Suprapubic skin (tissue), 4 donors: Measurements from ENCODE around the gene GTF2IRD1. TPM values are rescaled to one million over a fixed set of nuclear protein-coding genes. Genes with fewer than 3 reads are reported as not detected.
"Not testable (repeated sequence)": the region's sequence is repeated elsewhere in the genome, so short reads cannot be mapped to it uniquely, and the experiment has no call there.

Experiments
- DNase-seq, 2 donors: peaks; one replicate each; pipeline ENCODE4 v3.0.0-alpha.2; 2019; ENCODE audit warnings: low spot score in 2 of 2
- H3K27ac ChIP-seq: fragments of 200-600 bp; sonication (generic); one replicate; pipeline ENCODE4 v1.5.1; 2019
- H3K27me3 ChIP-seq: fragments of 200-600 bp; sonication (generic); one replicate; pipeline ENCODE4 v1.5.1; 2019
- H3K36me3 ChIP-seq: fragments of 200-600 bp; sonication (generic); one replicate; pipeline ENCODE4 v1.5.1; 2019
- H3K4me1 ChIP-seq: fragments of 200-600 bp; sonication (generic); one replicate; pipeline ENCODE4 v1.5.1; 2019
- H3K4me3 ChIP-seq: fragments of 200-600 bp; sonication (generic); one replicate; pipeline ENCODE4 v1.5.1; 2019; ENCODE audit warnings: mild to moderate bottlenecking
- H3K9me3 ChIP-seq: fragments of 200-600 bp; sonication (generic); one replicate; pipeline ENCODE4 v1.5.1; 2019
- EP300 ChIP-seq: sonication (generic); formaldehyde crosslinking; IDR thresholded peaks from one replicate; pipeline ENCODE4 v1.6.1; 2017; ENCODE audit warnings: antibody characterized with exemption
- POLR2A ChIP-seq, 2 donors: fragments of 450-650 bp; IDR thresholded peaks; one replicate each; pipeline ENCODE4 v1.6.1; 2017; ENCODE audit warnings: antibody characterized with exemption in 2 of 2, mild to moderate bottlenecking in 2 of 2, moderate library complexity in 2 of 2
- POLR2AphosphoS5 ChIP-seq, 3 donors: sonication (generic); formaldehyde crosslinking; IDR thresholded peaks; one replicate each; pipeline ENCODE4 v1.6.1; 2017; ENCODE audit warnings: antibody characterized with exemption in 3 of 3
- WGBS: methylation state at CpG from one replicate; pipeline ENCODE4 v1.1.5; 2018; 5-methylcytosine and 5-hydroxymethylcytosine counted together
- total RNA-seq, 4 donors: library from RNA; depleted of rRNA; stranded (reverse); fragments of >200 nt; gene quantifications; one replicate each; pipeline ENCODE4 v1.1.0, GENCODE V29; 2016
- TF ChIP-seq, protein P1 (sequence below), 2 donors: fragments of 200-600 bp in 1 of 2; fragments of 450-650 bp in 1 of 2; sonication (generic) in 1 of 2; IDR thresholded peaks; one replicate each; pipeline ENCODE4 v1.5.1; 2016 to 2019; ENCODE audit warnings: antibody characterized with exemption in 2 of 2, mild to moderate bottlenecking in 1 of 2, moderate library complexity in 1 of 2

The GTF2IRD1 gene
- total RNA-seq, 4 donors from 2014 or later = 23.1 to 41.2 (median 25.0) TPM

DNA sequence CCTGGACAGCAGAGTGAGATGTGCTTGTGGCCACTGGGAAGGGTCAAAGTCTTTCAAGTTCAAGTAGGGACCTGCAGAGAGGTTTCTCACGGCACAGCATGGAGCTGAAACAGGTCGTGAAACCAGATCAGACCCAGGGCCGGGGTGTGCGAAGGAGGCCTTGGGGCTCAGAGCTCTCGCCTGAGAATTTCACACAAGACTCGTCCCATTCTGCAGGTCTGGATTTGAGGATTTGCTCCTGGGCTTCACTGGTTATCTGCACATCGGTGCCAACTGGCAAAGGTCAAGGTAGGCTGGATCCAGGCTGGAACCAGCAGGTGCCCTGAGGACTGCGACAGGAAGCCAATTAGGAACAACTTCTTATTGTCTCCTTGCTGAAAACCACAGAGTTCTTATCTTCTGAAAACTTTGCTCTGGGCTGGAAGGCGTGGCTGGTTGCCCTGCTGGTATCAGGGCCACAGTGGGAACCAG is 179.8 kb downstream of the GTF2IRD1 start:
- WGBS = 21% methylated on average over 7 of the region's 9 CpGs
- Histone ChIP-seq H3K4me1 (peaks cover 14% of the 10 kb centered on the region), H3K27me3 (no peaks in the 10 kb centered on the region), H3K27ac (no peak overlapping the region), H3K36me3 (no peaks in the 10 kb centered on the region), H3K9me3 (no peaks in the 10 kb centered on the region), H3K4me3 (no peak overlapping the region)
- no peak for DNase-seq
- TF ChIP-seq EP300 = no peak
- TF ChIP-seq, protein P1, sequence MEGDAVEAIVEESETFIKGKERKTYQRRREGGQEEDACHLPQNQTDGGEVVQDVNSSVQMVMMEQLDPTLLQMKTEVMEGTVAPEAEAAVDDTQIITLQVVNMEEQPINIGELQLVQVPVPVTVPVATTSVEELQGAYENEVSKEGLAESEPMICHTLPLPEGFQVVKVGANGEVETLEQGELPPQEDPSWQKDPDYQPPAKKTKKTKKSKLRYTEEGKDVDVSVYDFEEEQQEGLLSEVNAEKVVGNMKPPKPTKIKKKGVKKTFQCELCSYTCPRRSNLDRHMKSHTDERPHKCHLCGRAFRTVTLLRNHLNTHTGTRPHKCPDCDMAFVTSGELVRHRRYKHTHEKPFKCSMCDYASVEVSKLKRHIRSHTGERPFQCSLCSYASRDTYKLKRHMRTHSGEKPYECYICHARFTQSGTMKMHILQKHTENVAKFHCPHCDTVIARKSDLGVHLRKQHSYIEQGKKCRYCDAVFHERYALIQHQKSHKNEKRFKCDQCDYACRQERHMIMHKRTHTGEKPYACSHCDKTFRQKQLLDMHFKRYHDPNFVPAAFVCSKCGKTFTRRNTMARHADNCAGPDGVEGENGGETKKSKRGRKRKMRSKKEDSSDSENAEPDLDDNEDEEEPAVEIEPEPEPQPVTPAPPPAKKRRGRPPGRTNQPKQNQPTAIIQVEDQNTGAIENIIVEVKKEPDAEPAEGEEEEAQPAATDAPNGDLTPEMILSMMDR (IDR thresholded peaks at IDR 0.05) = no peak

DNA sequence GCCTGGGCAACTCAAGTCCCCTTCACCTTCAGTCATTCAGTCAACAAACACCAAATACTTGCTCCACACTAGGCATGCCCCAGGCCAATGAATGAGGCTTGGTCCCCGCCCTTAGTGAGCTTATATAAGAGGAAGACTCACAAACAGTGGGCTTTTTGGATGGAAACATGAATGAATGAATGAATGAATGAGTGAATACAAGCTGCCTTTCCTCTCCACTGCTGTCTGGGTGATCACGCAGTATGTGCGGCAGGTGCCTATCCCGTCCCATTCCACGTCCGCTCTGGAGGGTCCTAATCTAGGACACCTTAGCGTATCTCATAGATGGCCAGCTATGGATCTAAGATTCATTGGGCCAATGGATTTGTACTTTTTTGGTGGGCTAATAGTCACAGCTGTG is 184.0 kb downstream of the GTF2IRD1 start:
- H3K27ac ChIP-seq = no peak overlapping the region
- no peak for TF ChIP-seq POLR2AphosphoS5 (IDR thresholded peaks at IDR 0.05)
- no peak for TF ChIP-seq POLR2A (IDR thresholded peaks at IDR 0.05)
- TF ChIP-seq, protein P1 (IDR thresholded peaks at IDR 0.05) = no peak
- TF ChIP-seq EP300 = no peak
- 98% methylated on average over 7 of the region's 7 CpGs for WGBS

DNA sequence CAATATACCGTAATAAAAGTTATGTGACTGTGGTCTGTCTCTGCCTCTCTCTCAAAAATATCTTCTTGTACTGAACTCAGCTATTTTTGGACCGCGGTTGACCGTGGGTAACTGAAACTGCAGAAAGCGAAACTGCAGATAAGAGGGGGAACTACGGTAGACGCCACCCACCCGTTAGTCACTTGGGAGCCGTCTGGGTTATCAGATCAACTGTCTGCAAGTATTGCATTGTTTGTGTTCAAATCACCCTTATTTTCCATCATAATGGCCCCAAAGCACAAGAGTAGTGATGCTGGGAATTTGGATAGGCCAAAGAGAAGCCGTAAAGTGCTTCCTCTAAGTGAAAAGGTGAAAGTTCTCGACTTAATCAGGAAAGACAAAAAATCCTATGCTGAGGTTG is 196.3 kb downstream of the GTF2IRD1 start:
- not testable (repeated sequence) for H3K36me3 ChIP-seq, H3K9me3 ChIP-seq, DNase-seq, H3K4me1 ChIP-seq, H3K27me3 ChIP-seq, H3K27ac ChIP-seq
- 32% methylated on average over 10 of the region's 11 CpGs for WGBS
- peak overlapping the region; percentile 23 for H3K4me3 ChIP-seq

More for the DNA sequence above, 184.0 kb downstream of the GTF2IRD1 start:
- Histone ChIP-seq H3K4me1 (peaks cover 12% of the 10 kb centered on the region), H3K9me3 (no peaks in the 10 kb centered on the region), H3K36me3 (no peaks in the 10 kb centered on the region), H3K4me3 (no peak overlapping the region), H3K27me3 (no peaks in the 10 kb centered on the region)
- no peak for DNase-seq

DNA sequence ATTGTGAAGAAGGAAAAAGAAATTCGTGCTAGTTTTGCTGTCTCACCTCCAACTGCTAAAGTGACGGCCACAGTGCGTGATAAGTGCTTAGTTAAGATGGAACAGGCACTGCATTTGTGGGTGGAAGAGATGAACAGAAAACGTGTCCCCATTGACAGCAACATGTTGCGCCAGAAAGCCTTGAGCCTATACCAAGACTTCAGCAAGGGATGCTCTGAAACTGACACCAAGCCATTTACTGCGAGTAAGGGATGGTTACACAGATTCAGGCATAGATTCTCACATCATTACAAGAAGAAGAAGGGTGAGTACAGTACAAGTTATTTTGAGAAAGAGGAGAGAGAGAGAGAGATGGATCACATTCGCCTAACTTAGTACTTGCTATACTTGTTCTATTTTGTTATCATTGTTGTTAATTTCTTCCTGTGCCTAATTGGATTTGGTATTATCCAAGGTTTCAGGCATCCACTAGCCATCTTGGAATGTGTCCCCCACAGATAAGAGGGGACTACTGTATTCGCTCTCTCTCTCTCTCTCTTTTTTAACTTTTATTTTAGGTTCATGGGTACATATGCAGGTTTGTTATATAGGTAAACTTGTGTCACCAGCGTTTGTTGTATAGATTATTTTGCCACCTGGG is 196.9 kb downstream of the GTF2IRD1 start:
- not testable (repeated sequence) for H3K9me3 ChIP-seq, H3K27me3 ChIP-seq, H3K27ac ChIP-seq, DNase-seq, H3K36me3 ChIP-seq, H3K4me1 ChIP-seq
- WGBS = 64% methylated on average over 6 of the region's 9 CpGs
- H3K4me3 ChIP-seq = peak overlapping the region; percentile 23

DNA sequence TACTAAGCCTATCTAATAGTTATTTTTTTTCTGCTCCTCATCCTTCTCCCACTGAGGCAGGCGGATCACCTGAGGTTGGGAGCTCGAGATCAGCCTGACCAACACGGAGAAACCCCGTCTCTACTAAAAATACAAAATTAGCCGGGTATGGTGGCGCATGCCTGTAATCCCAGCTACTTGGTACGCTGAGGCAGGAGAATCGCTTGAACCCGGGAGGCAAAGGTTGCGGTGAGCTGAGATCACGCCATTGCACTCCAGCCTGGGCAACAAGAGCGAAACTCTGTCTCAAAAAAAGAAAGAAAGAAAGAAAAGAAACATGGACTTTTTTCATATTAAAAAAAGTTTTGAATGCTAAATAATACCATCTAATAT is 197.4 kb downstream of the GTF2IRD1 start:
- not testable (repeated sequence) for H3K27me3 ChIP-seq, H3K4me3 ChIP-seq, H3K36me3 ChIP-seq, H3K4me1 ChIP-seq, H3K27ac ChIP-seq, H3K9me3 ChIP-seq, DNase-seq
- 85% methylated on average over 12 of the region's 12 CpGs for WGBS

Other genes starting within 250 kb of the GTF2IRD1 start
- 1 to 10 TPM in 3 of 4 donors, under 1 TPM in 1; 0.57 to 4.3 (median 1.6) TPM for gene LAT2, start 243.9 kb upstream of the GTF2IRD1 start, total RNA-seq
- 10 to 100 TPM; 15.0 to 17.2 (median 16.4) TPM for gene RFC2, start 199.5 kb upstream of the GTF2IRD1 start, total RNA-seq
- gene CLIP2, start 164.5 kb upstream of the GTF2IRD1 start, total RNA-seq = 10 to 100 TPM; 26.9 to 73.6 (median 32.5) TPM
- gene GTF2I, start 203.8 kb downstream of the GTF2IRD1 start, total RNA-seq = 100 to 1,000 TPM; 142 to 376 (median 172) TPM